HCT116 (cell line): ENCODE data around the gene TALDO1. TPM values are rescaled to one million over a fixed set of nuclear protein-coding genes. Genes with fewer than 3 reads are reported as not detected.

Source experiments
- ATAC-seq: fragments of 200-7000 bp; cut with Tn5 transposase; 2 replicates; pipeline ENCODE4 v1.9.1; 2020; ENCODE audit warnings: mild to moderate bottlenecking, moderate library complexity
- BruUV-seq: library from RNA; stranded (reverse); fragments of 400-500 nt; replicated peaks from 2 replicates; lab custom pipeline; 2021; lab: Mats Ljungman, UMichigan
- CTCF ChIA-PET: fragments of 300-600 bp; sonication (Branson Sonifier 250); formaldehyde crosslinking; loops from one replicate; lab custom pipeline; 2021; ENCODE audit warnings: antibody characterized with exemption; lab: Charles Lee
- POLR2A ChIA-PET: fragments of 300-600, 350-600 bp; sonication (Branson Sonifier 250); formaldehyde crosslinking; loops from one replicate; lab custom pipeline; 2021; ENCODE audit warnings: antibody characterized with exemption; lab: Charles Lee
- RAD21 ChIA-PET, 2 experiments: fragments of 300-600 bp; sonication (Branson Sonifier 250); formaldehyde crosslinking; loops; one replicate each; lab custom pipeline; 2023; ENCODE audit warnings: low total read pairs in 2 of 2; ENCODE audit not compliant: uncharacterized antibody in 2 of 2, unreplicated experiment in 2 of 2, low non-redundant PET in 1 of 2; lab: Charles Lee
- DNase-seq: peaks from one replicate; pipeline ENCODE4 v3.0.0-alpha.2; 2010; ENCODE audit warnings: low read depth, low spot score
- H2AFZ ChIP-seq: fragments of 200-600 bp; shearing (Covaris generic), sonication (generic); 2 replicates; pipeline ENCODE4 v1.6.1; 2017; ENCODE audit warnings: low read depth, mixed run types, mixed read lengths, antibody characterized with exemption, low read length; ENCODE audit not compliant: poor library complexity, severe bottlenecking
- H3K27ac ChIP-seq: 2 replicates; pipeline ENCODE4 v1.5.1; 2012; ENCODE audit warnings: low read depth, low read length
- H3K27me3 ChIP-seq: fragments of 200-600 bp; sonication (generic); 2 replicates; pipeline ENCODE4 v1.6.1; 2016; ENCODE audit warnings: mixed run types, low read length, mixed read lengths; ENCODE audit not compliant: insufficient read depth
- H3K36me3 ChIP-seq, 2 experiments: fragments of 200-500 bp in 1 of 2; fragments of 200-600 bp in 1 of 2; sonication (Bioruptor generic) in 1 of 2; sonication (generic) in 1 of 2; 2 replicates each; pipeline versions ENCODE4 v1.5.1 to v1.6.1; 2014 to 2016; ENCODE audit warnings: low read length in 2 of 2, inconsistent platforms in 1 of 2, mixed read lengths in 1 of 2, mixed run types in 1 of 2; ENCODE audit not compliant: insufficient read depth in 2 of 2, control insufficient read depth in 1 of 2
- H3K4me1 ChIP-seq, 2 experiments: fragments of 200-600 bp in 1 of 2; sonication (generic) in 1 of 2; 2 replicates each; pipeline versions ENCODE4 v1.5.1 to v1.6.1; 2012 to 2017; ENCODE audit warnings: low read length in 2 of 2, inconsistent platforms in 1 of 2, mild to moderate bottlenecking in 1 of 2, mixed read lengths in 1 of 2, mixed run types in 1 of 2, moderate library complexity in 1 of 2; ENCODE audit not compliant: insufficient read depth in 2 of 2, control insufficient read depth in 1 of 2
- H3K4me2 ChIP-seq: fragments of 200-600 bp; sonication (generic); 2 replicates; pipeline ENCODE4 v1.6.1; 2017; ENCODE audit warnings: mixed run types, low read length, mixed read lengths
- H3K4me3 ChIP-seq, 2 experiments: fragments of 200-600 bp in 1 of 2; sonication (generic) in 1 of 2; replicated peaks in 1 of 2; 2 replicates each; pipeline ENCODE4 v1.5.1; 2011 to 2016; ENCODE audit warnings: low read length in 2 of 2, control low read depth in 1 of 2, low read depth in 1 of 2, mild to moderate bottlenecking in 1 of 2, mixed read lengths in 1 of 2, mixed run types in 1 of 2
- H3K79me2 ChIP-seq: fragments of 200-600 bp; sonication (generic); 2 replicates; pipeline ENCODE4 v1.6.1; 2017; ENCODE audit warnings: mild to moderate bottlenecking, mixed run types, low read length, moderate library complexity, mixed read lengths; ENCODE audit not compliant: insufficient read depth
- H3K9ac ChIP-seq: fragments of 200-600 bp; sonication (generic); 2 replicates; pipeline ENCODE4 v1.6.1; 2016; ENCODE audit warnings: low read length, mixed read lengths
- H3K9me2 ChIP-seq: fragments of 200-600 bp; sonication (generic), shearing (Covaris generic); 2 replicates; pipeline ENCODE4 v1.6.1; 2017; ENCODE audit warnings: mixed run types, mild to moderate bottlenecking, moderate library complexity; ENCODE audit not compliant: insufficient read depth
- H3K9me3 ChIP-seq, 2 experiments: fragments of 200-500 bp in 1 of 2; fragments of 200-600 bp in 1 of 2; sonication (Bioruptor generic) in 1 of 2; sonication (generic) in 1 of 2; 2 replicates each; pipeline ENCODE4 v1.6.1; 2014 to 2017; ENCODE audit warnings: low read length in 2 of 2, mixed read lengths in 2 of 2, inconsistent platforms in 1 of 2, low read depth in 1 of 2, mild to moderate bottlenecking in 1 of 2, mixed run types in 1 of 2, moderate library complexity in 1 of 2; ENCODE audit not compliant: control insufficient read depth in 1 of 2, insufficient read depth in 1 of 2
- H4K20me1 ChIP-seq: fragments of 200-600 bp; sonication (generic), shearing (Covaris generic); 2 replicates; pipeline ENCODE4 v1.6.1; 2017; ENCODE audit warnings: mixed run types, mild to moderate bottlenecking, moderate library complexity; ENCODE audit not compliant: insufficient read depth
- ATF3 ChIP-seq: IDR thresholded peaks from 2 replicates; pipeline ENCODE4 v1.6.1; 2012
- CEBPB ChIP-seq: IDR thresholded peaks from 2 replicates; pipeline ENCODE4 v1.6.1; 2012; ENCODE audit warnings: low read depth
- CTCF ChIP-seq, 3 experiments: fragments of 200-600 bp in 1 of 3; sonication (generic) in 1 of 3; IDR thresholded peaks in 2 of 3; conservative IDR thresholded peaks in 1 of 3; 2 replicates each; pipeline ENCODE4 v1.5.1; 2012 to 2017; ENCODE audit warnings: low read depth in 2 of 3, low read length in 2 of 3, antibody characterized with exemption in 1 of 3, borderline replicate concordance in 1 of 3, control low read depth in 1 of 3, mild to moderate bottlenecking in 1 of 3, mixed read lengths in 1 of 3, mixed run types in 1 of 3, moderate library complexity in 1 of 3; ENCODE audit not compliant: insufficient read depth in 1 of 3
- ELF1 ChIP-seq: IDR thresholded peaks from 2 replicates; pipeline ENCODE4 v1.6.1; 2012; ENCODE audit warnings: low read depth, borderline replicate concordance
- EZH2 ChIP-seq: fragments of 200-600 bp; sonication (generic); IDR thresholded peaks from 2 replicates; pipeline ENCODE4 v1.6.1; 2017; ENCODE audit warnings: antibody characterized with exemption, mixed run types
- JUND ChIP-seq: IDR thresholded peaks from 2 replicates; pipeline ENCODE4 v1.6.1; 2012
- MAX ChIP-seq: IDR thresholded peaks from 2 replicates; pipeline ENCODE4 v1.6.1; 2012
- POLR2A ChIP-seq: IDR thresholded peaks from 2 replicates; pipeline ENCODE4 v1.7.0; 2011; ENCODE audit warnings: borderline replicate concordance; ENCODE audit not compliant: insufficient read depth, insufficient read length; ENCODE audit errors: extremely low read depth
- POLR2AphosphoS5 ChIP-seq: IDR thresholded peaks from 2 replicates; pipeline ENCODE4 v1.6.1; 2011; ENCODE audit warnings: mild to moderate bottlenecking, low read depth, low read length, moderate library complexity
- RAD21 ChIP-seq: IDR thresholded peaks from 2 replicates; pipeline ENCODE4 v1.6.1; 2012; ENCODE audit warnings: low read depth, mild to moderate bottlenecking
- REST ChIP-seq: IDR thresholded peaks from 2 replicates; pipeline ENCODE4 v1.6.1; 2012; ENCODE audit warnings: low read depth
- SIN3A ChIP-seq: IDR thresholded peaks from 2 replicates; pipeline ENCODE4 v1.6.1; 2012; ENCODE audit warnings: low read depth
- SP1 ChIP-seq: IDR thresholded peaks from 2 replicates; pipeline ENCODE4 v1.6.1; 2012; ENCODE audit warnings: low read depth
- SRF ChIP-seq: IDR thresholded peaks from 2 replicates; pipeline ENCODE4 v1.6.1; 2012; ENCODE audit warnings: low read depth
- TCF7L2 ChIP-seq: IDR thresholded peaks from 2 replicates; pipeline ENCODE4 v1.7.0; 2011; ENCODE audit warnings: borderline replicate concordance, inconsistent platforms; ENCODE audit not compliant: insufficient read depth, insufficient read length; ENCODE audit errors: extremely low read depth
- intact Hi-C: fragments of 100-400 bp; cut with micrococcal nuclease; formaldehyde crosslinking; loops from 2 replicates; pipeline ENCODE4 v1.10.0; 2022
- total RNA-seq: library from RNA; stranded (reverse); gene quantifications from one replicate; pipeline ENCODE4 v1.2.1, GENCODE V29; 2021; ENCODE audit not compliant: unreplicated experiment

Gene TALDO1
- total RNA-seq, 1 experiment from 2014 or later, result 242 TPM

- RAD21 ChIA-PET, result no interaction called here
- no peak overlapping the region for H2AFZ ChIP-seq
- intact Hi-C loops, result no loop called here
- CTCF ChIA-PET, result interaction anchor here (1.2 to 2.0 kb wide), 2 partner anchors 15 to 59 kb away, joined by 4 to 8 read pairs; no protein-coding TSS in a partner anchor
- no peaks in the 10 kb centered on the region for H4K20me1 ChIP-seq
- no peak overlapping the region for H3K4me3 ChIP-seq
- POLR2A ChIA-PET, result no interaction called here
- no peaks in the 10 kb centered on the region for H3K9me3 ChIP-seq
- H3K4me2 ChIP-seq, result no peak overlapping the region
- peaks cover 0 to 14% of the 10 kb centered on the region in 2 experiments; a peak in 3 of 4 replicates for H3K4me1 ChIP-seq
- H3K9ac ChIP-seq, result no peak overlapping the region
- DNase-seq (no peak), ATAC-seq (no peak)
- H3K27me3 ChIP-seq, result no peaks in the 10 kb centered on the region
- TF ChIP-seq POLR2AphosphoS5 (no peak), SIN3A (no peak), RAD21 (no peak), SP1 (no peak), CTCF (IDR thresholded peaks at IDR 0.05 in 2 of 3, conservative IDR thresholded peaks at IDR 0.05 in 1 of 3; ENCODE audit: borderline replicate concordance in 1 of 3, insufficient read depth in 1 of 3, low read depth in 2 of 3, low read length in 2 of 3) (no peak), POLR2A (no peak), ELF1 (no peak), EZH2 (no peak), JUND (no peak), TCF7L2 (no peak), MAX (no peak), SRF (no peak), ATF3 (no peak), CEBPB (no peak), REST (no peak)
- no peak overlapping the region for H3K27ac ChIP-seq
- H3K36me3 ChIP-seq, result peaks cover 3 to 11% of the 10 kb centered on the region in 2 experiments; a peak in 2 of 4 replicates
- BruUV-seq, result no TSS peak
- 0 out of 2 replicates have a peak, but pooled peaks cover 2% of the 10 kb centered on the region for H3K79me2 ChIP-seq
- no peaks in the 10 kb centered on the region for H3K9me2 ChIP-seq
Observed at GRCh38 chr11:721741-722345, 25.4 kb upstream of the TALDO1 start.
